Esophagus squamous epithelium (tissue), 5 donors: ENCODE measurements around the gene CTNND2. TPM values are rescaled to one million over a fixed set of nuclear protein-coding genes. Genes with fewer than 3 reads are reported as not detected.

ENCODE experiments used
- DNase-seq: peaks from one replicate; lab custom pipeline; 2025; lab: John Stamatoyannopoulos, UW
- H3K27ac ChIP-seq, 4 donors: fragments of 200-600 bp; sonication (generic); one replicate each; pipeline ENCODE4 v1.5.1; 2016 to 2019; ENCODE audit warnings: mild to moderate bottlenecking in 1 of 4
- H3K27me3 ChIP-seq, 4 donors: fragments of 200-600 bp; sonication (generic); 1 replicate in 3 of 4; 2 replicates in 1 of 4; pipeline versions ENCODE4 v1.5.1 to v1.6.0; 2017 to 2021; ENCODE audit warnings: antibody characterized with exemption in 1 of 4
- H3K36me3 ChIP-seq, 3 donors: fragments of 200-600 bp; sonication (generic); one replicate each; pipeline ENCODE4 v1.5.1; 2016 to 2019
- H3K4me1 ChIP-seq, 3 donors: fragments of 200-600 bp; sonication (generic); one replicate each; pipeline ENCODE4 v1.5.1; 2017 to 2019
- H3K4me3 ChIP-seq, 4 donors: fragments of 200-600 bp; sonication (generic); 1 replicate in 3 of 4; 2 replicates in 1 of 4; pipeline ENCODE4 v1.5.1; 2016 to 2019; ENCODE audit warnings: mild to moderate bottlenecking in 2 of 4, moderate library complexity in 1 of 4
- H3K9me3 ChIP-seq, 3 donors: fragments of 200-600 bp; sonication (generic); one replicate each; pipeline ENCODE4 v1.5.1; 2016 to 2019
- CTCF ChIP-seq, 6 experiments: fragments of 450-650 bp in 4 of 6; fragments of 200-600 bp in 2 of 6; sonication (generic) in 2 of 6; IDR thresholded peaks; one replicate each; pipeline ENCODE4 v1.5.1; 2016 to 2019; ENCODE audit warnings: antibody characterized with exemption in 6 of 6, mild to moderate bottlenecking in 4 of 6, moderate library complexity in 4 of 6
- POLR2A ChIP-seq, 4 donors: fragments of 450-650 bp; IDR thresholded peaks; one replicate each; pipeline ENCODE4 v1.6.1; 2017; ENCODE audit warnings: antibody characterized with exemption in 4 of 4, mild to moderate bottlenecking in 4 of 4, moderate library complexity in 3 of 4
- WGBS, 2 donors: methylation state at CpG; one replicate each; pipeline ENCODE4 v1.1.5; 2018; 5-methylcytosine and 5-hydroxymethylcytosine counted together
- intact Hi-C: fragments of 100-400 bp; cut with DNase I; formaldehyde crosslinking; loops from one replicate; pipeline ENCODE4 v1.15.0; 2022
- total RNA-seq, 4 donors: library from RNA; depleted of rRNA; stranded (reverse); fragments of >200 nt; gene quantifications; one replicate each; pipeline ENCODE4 v1.1.0, GENCODE V29; 2016
- donor health status: DM: yes; HTN: yes; CAD: no.

CTNND2 gene
- total RNA-seq, 4 donors from 2014 or later = 0.38 to 0.50 TPM; not detected in 2

GRCh38 chr5:11306365-11306764 lies 597.9 kb downstream of the CTNND2 start:
- no peak for TF ChIP-seq POLR2A (IDR thresholded peaks at IDR 0.05)
- no peak for TF ChIP-seq CTCF (IDR thresholded peaks at IDR 0.05)
- no peaks in the 10 kb centered on the region for H3K9me3 ChIP-seq
- DNase-seq = no peak
- H3K4me3 ChIP-seq = no peak overlapping the region
- H3K4me1 ChIP-seq = no peaks in the 10 kb centered on the region
- intact Hi-C loops = no loop called here
- WGBS, 2 donors = 58 to 65% methylated on average over 1 of the region's 1 CpG
- no peaks in the 10 kb centered on the region for H3K36me3 ChIP-seq
- H3K27ac ChIP-seq = no peak overlapping the region
- H3K27me3 ChIP-seq = no peaks in the 10 kb centered on the region

GRCh38 chr5:11305245-11305644 lies 599.0 kb downstream of the CTNND2 start:
- DNase-seq = no peak
- Histone ChIP-seq H3K27me3 (no peaks in the 10 kb centered on the region), H3K9me3 (no peaks in the 10 kb centered on the region), H3K4me1 (no peaks in the 10 kb centered on the region), H3K36me3 (no peaks in the 10 kb centered on the region), H3K4me3 (no peak overlapping the region), H3K27ac (no peak overlapping the region)
- TF ChIP-seq POLR2A (IDR thresholded peaks at IDR 0.05) (no peak), CTCF (IDR thresholded peaks at IDR 0.05) (no peak)
- intact Hi-C loops = no loop called here
- WGBS, 2 donors = 73 to 90% methylated on average over 3 of the region's 3 CpGs

GRCh38 chr5:11304641-11305040 lies 599.6 kb downstream of the CTNND2 start:
- WGBS, 2 donors = 79 to 82% methylated on average over 7 of the region's 7 CpGs
- H3K4me1 ChIP-seq = no peaks in the 10 kb centered on the region
- TF ChIP-seq POLR2A (IDR thresholded peaks at IDR 0.05) = no peak
- no peak for TF ChIP-seq CTCF (IDR thresholded peaks at IDR 0.05)

GRCh38 chr5:11302663-11303062 lies 601.6 kb downstream of the CTNND2 start:
- intact Hi-C loops = no loop called here
- no peak for DNase-seq
- Histone ChIP-seq H3K4me1 (no peaks in the 10 kb centered on the region), H3K4me3 (no peak overlapping the region), H3K27ac (no peak overlapping the region), H3K9me3 (no peaks in the 10 kb centered on the region), H3K27me3 (no peaks in the 10 kb centered on the region), H3K36me3 (no peaks in the 10 kb centered on the region)
- TF ChIP-seq CTCF (IDR thresholded peaks at IDR 0.05) (no peak), POLR2A (IDR thresholded peaks at IDR 0.05) (no peak)
- 84 to 95% methylated on average over 2 of the region's 2 CpGs for WGBS, 2 donors

More at GRCh38 chr5:11304641-11305040, 599.6 kb downstream of the CTNND2 start:
- Histone ChIP-seq H3K9me3 (no peaks in the 10 kb centered on the region), H3K27ac (no peak overlapping the region), H3K36me3 (no peaks in the 10 kb centered on the region), H3K27me3 (no peaks in the 10 kb centered on the region), H3K4me3 (no peak overlapping the region)
- DNase-seq = no peak
- intact Hi-C loops = no loop called here

GRCh38 chr5:11301171-11301570 lies 603.1 kb downstream of the CTNND2 start:
- Histone ChIP-seq H3K27ac (no peak overlapping the region), H3K4me3 (no peak overlapping the region), H3K36me3 (no peaks in the 10 kb centered on the region), H3K4me1 (no peaks in the 10 kb centered on the region), H3K27me3 (no peaks in the 10 kb centered on the region), H3K9me3 (no peaks in the 10 kb centered on the region)
- WGBS, 2 donors = 56 to 71% methylated on average over 3 to 8 of the region's 9 CpGs
- TF ChIP-seq POLR2A (IDR thresholded peaks at IDR 0.05) (no peak), CTCF (IDR thresholded peaks at IDR 0.05) (no peak)
- no peak for DNase-seq
- intact Hi-C loops = no loop called here
